PFSK-1 (cell line): ENCODE measurements around the gene PIK3R5.

Source experiments
- FOXP2 ChIP-seq: optimal IDR thresholded peaks from 2 replicates; pipeline ENCODE3; 2011; ENCODE audit warnings: borderline replicate concordance, control low read depth, inconsistent platforms; ENCODE audit not compliant: insufficient read depth; ENCODE audit errors: extremely low read length, extremely low read depth
- POLR2AphosphoS5 ChIP-seq: IDR thresholded peaks from 2 replicates; pipeline ENCODE4 v1.6.1; 2012; ENCODE audit warnings: low read depth, mild to moderate bottlenecking, control low read depth, low read length, moderate library complexity
- REST ChIP-seq, 2 experiments: IDR thresholded peaks; 2 replicates each; pipeline versions ENCODE4 v1.6.1 to v1.8.0; 2011 to 2012; ENCODE audit warnings: low read depth in 2 of 2, low read length in 2 of 2, control low read depth in 1 of 2, inconsistent platforms in 1 of 2, mild to moderate bottlenecking in 1 of 2, moderate library complexity in 1 of 2; ENCODE audit not compliant: insufficient read depth in 1 of 2
- SIN3A ChIP-seq: IDR thresholded peaks from 2 replicates; pipeline ENCODE4 v1.6.1; 2012; ENCODE audit warnings: mild to moderate bottlenecking, low read length, moderate library complexity, borderline replicate concordance; ENCODE audit not compliant: insufficient read depth
- TAF1 ChIP-seq: IDR thresholded peaks from 2 replicates; pipeline ENCODE4 v1.6.1; 2012; ENCODE audit warnings: low read length, control low read depth, borderline replicate concordance; ENCODE audit not compliant: insufficient read depth

PIK3R5 gene

GRCh38 chr17:8905331-8905730 is 60.2 kb downstream of the PIK3R5 start:
- TF ChIP-seq FOXP2 (no peak), TAF1 (no peak), SIN3A (no peak), REST (IDR thresholded peaks at IDR 0.05; ENCODE audit: insufficient read depth in 1 of 2, low read depth in 2 of 2, low read length in 2 of 2) (no peak), POLR2AphosphoS5 (no peak)

GRCh38 chr17:8904686-8905085 is 60.8 kb downstream of the PIK3R5 start:
- TF ChIP-seq SIN3A (no peak), FOXP2 (no peak), POLR2AphosphoS5 (no peak)

- no peak for TF ChIP-seq FOXP2
- no peak for TF ChIP-seq REST (IDR thresholded peaks at IDR 0.05; ENCODE audit: insufficient read depth in 1 of 2, low read depth in 2 of 2, low read length in 2 of 2)
- TF ChIP-seq TAF1 = no peak
- no peak for TF ChIP-seq POLR2AphosphoS5
- TF ChIP-seq SIN3A = no peak
Measured at GRCh38 chr17:8904201-8904600, 61.3 kb downstream of the PIK3R5 start.

- no peak for TF ChIP-seq SIN3A
Measured at GRCh38 chr17:8900626-8901585, 64.6 kb downstream of the PIK3R5 start.

GRCh38 chr17:8900207-8900606 is 65.3 kb downstream of the PIK3R5 start:
- TF ChIP-seq FOXP2 (no peak), TAF1 (no peak), POLR2AphosphoS5 (no peak), SIN3A (no peak), REST (IDR thresholded peaks at IDR 0.05; ENCODE audit: insufficient read depth in 1 of 2, low read depth in 2 of 2, low read length in 2 of 2) (no peak)

GRCh38 chr17:8898636-8899035 is 66.9 kb downstream of the PIK3R5 start:
- TF ChIP-seq FOXP2 (no peak), REST (IDR thresholded peaks at IDR 0.05; ENCODE audit: insufficient read depth in 1 of 2, low read depth in 2 of 2, low read length in 2 of 2) (no peak), TAF1 (no peak), POLR2AphosphoS5 (no peak), SIN3A (no peak)
